Karpas-422 (cell line): Measurements from ENCODE around the gene ZNF513. TPM values are rescaled to one million over a fixed set of nuclear protein-coding genes. Genes with fewer than 3 reads are reported as not detected.
"Not testable (repeated sequence)": the region's sequence is repeated elsewhere in the genome, so short reads cannot be mapped to it uniquely, and the experiment has no call there.

Experiments used
- DNase-seq: peaks from one replicate; pipeline ENCODE4 v3.0.0-alpha.2; 2015
- H2AFZ ChIP-seq: fragments of 200-600 bp; sonication (generic); 2 replicates; pipeline ENCODE4 v1.6.1; 2014; ENCODE audit warnings: antibody characterized with exemption, low read length, mixed read lengths
- H3K27ac ChIP-seq: fragments of 200-600 bp; sonication (generic); 2 replicates; pipeline ENCODE4 v1.5.1; 2014; ENCODE audit warnings: mild to moderate bottlenecking, low read length, moderate library complexity
- H3K27me3 ChIP-seq: fragments of 200-600 bp; sonication (generic); 2 replicates; pipeline ENCODE4 v1.6.1; 2014; ENCODE audit warnings: low read length, mixed read lengths
- H3K36me3 ChIP-seq: fragments of 200-600 bp; sonication (generic); 2 replicates; pipeline ENCODE4 v1.6.1; 2014; ENCODE audit warnings: low read length, mixed read lengths; ENCODE audit not compliant: insufficient read depth
- H3K4me1 ChIP-seq: fragments of 200-600 bp; sonication (generic); 2 replicates; pipeline ENCODE4 v1.6.1; 2014; ENCODE audit warnings: mild to moderate bottlenecking, low read length, mixed read lengths
- H3K4me2 ChIP-seq: fragments of 200-600 bp; sonication (generic); 2 replicates; pipeline ENCODE4 v1.6.1; 2014; ENCODE audit warnings: low read length, low read depth, mild to moderate bottlenecking; ENCODE audit not compliant: poor library complexity, severe bottlenecking
- H3K4me3 ChIP-seq: fragments of 200-600 bp; sonication (generic); 2 replicates; pipeline ENCODE4 v1.5.1; 2014; ENCODE audit warnings: mild to moderate bottlenecking, antibody characterized with exemption, low read length, mixed read lengths
- H3K79me2 ChIP-seq: fragments of 200-600 bp; sonication (generic); 2 replicates; pipeline ENCODE4 v1.6.1; 2014; ENCODE audit warnings: mild to moderate bottlenecking, low read length, mixed read lengths
- H3K9ac ChIP-seq: fragments of 200-600 bp; sonication (generic); 2 replicates; pipeline ENCODE4 v1.6.0; 2014; ENCODE audit warnings: low read length
- H3K9me2 ChIP-seq: fragments of 200-600 bp; sonication (generic), shearing (Covaris generic); replicated peaks from 2 replicates; pipeline ENCODE4 v1.6.0; 2014; ENCODE audit warnings: mild to moderate bottlenecking, low read length, moderate library complexity; ENCODE audit not compliant: insufficient read depth
- H3K9me3 ChIP-seq: fragments of 300-700, 200-600 bp; sonication (generic); 2 replicates; pipeline ENCODE4 v1.6.1; 2014; ENCODE audit warnings: low read length, mixed read lengths
- H4K20me1 ChIP-seq: fragments of 200-600 bp; sonication (generic); 2 replicates; pipeline ENCODE4 v1.6.1; 2014; ENCODE audit warnings: mild to moderate bottlenecking, antibody characterized with exemption, low read length, low read depth; ENCODE audit not compliant: insufficient read depth
- total RNA-seq: library from RNA; depleted of rRNA; stranded (reverse); fragments of >200 nt; shearing (Covaris generic); gene quantifications from 2 replicates; pipeline ENCODE4 v1.2.3, GENCODE V29; 2014; ENCODE audit warnings: low replicate concordance

The ZNF513 gene
- total RNA-seq, 1 experiment from 2014 or later: 7.0 TPM

GRCh38 chr2:27354597-27354927, 26.0 kb downstream of the ZNF513 start:
- Histone ChIP-seq H3K4me2 (peak overlapping the region; percentile 99), H4K20me1 (no peaks in the 10 kb centered on the region), H3K79me2 (peaks cover 86% of the 10 kb centered on the region), H3K36me3 (peaks cover 9% of the 10 kb centered on the region), H3K4me1 (peaks cover 59% of the 10 kb centered on the region), H3K9me2 (no peaks in the 10 kb centered on the region), H3K9me3 (no peaks in the 10 kb centered on the region), H3K27ac (no peak overlapping the region), H3K4me3 (no peak overlapping the region), H3K9ac (no peak overlapping the region), H2AFZ (no peak overlapping the region), H3K27me3 (no peaks in the 10 kb centered on the region)
- no peak for DNase-seq

GRCh38 chr2:27353762-27354596, 26.6 kb downstream of the ZNF513 start:
- Histone ChIP-seq H3K4me3 (no peak overlapping the region), H3K4me1 (peaks cover 59% of the 10 kb centered on the region), H3K27ac (no peak overlapping the region; the same call in 1 of the 2 replicates), H3K9ac (no peak overlapping the region), H3K4me2 (peak overlapping the region; percentile 99), H2AFZ (no peak overlapping the region), H3K9me2 (no peaks in the 10 kb centered on the region), H4K20me1 (no peaks in the 10 kb centered on the region), H3K36me3 (peaks cover 9% of the 10 kb centered on the region), H3K9me3 (no peaks in the 10 kb centered on the region), H3K27me3 (no peaks in the 10 kb centered on the region), H3K79me2 (peaks cover 91% of the 10 kb centered on the region)
- DNase-seq: no peak

- not testable (repeated sequence) for H3K27ac ChIP-seq, H3K36me3 ChIP-seq, H3K9me2 ChIP-seq, H3K9ac ChIP-seq, DNase-seq, H4K20me1 ChIP-seq, H3K27me3 ChIP-seq, H3K4me2 ChIP-seq, H2AFZ ChIP-seq, H3K4me3 ChIP-seq, H3K9me3 ChIP-seq
- Histone ChIP-seq H3K79me2 (peaks cover 91% of the 10 kb centered on the region), H3K4me1 (peaks cover 59% of the 10 kb centered on the region)
Observed at GRCh38 chr2:27353386-27353761, 27.2 kb downstream of the ZNF513 start.

- no peak overlapping the region for H2AFZ ChIP-seq
- H3K4me1 ChIP-seq: peaks cover 51% of the 10 kb centered on the region
- H3K79me2 ChIP-seq: peaks cover 91% of the 10 kb centered on the region
- H3K27ac ChIP-seq: peak overlapping the region; percentile 45
- H3K9me3 ChIP-seq: no peaks in the 10 kb centered on the region
- peak overlapping the region; percentile 39 for H3K9ac ChIP-seq
- no peaks in the 10 kb centered on the region for H3K9me2 ChIP-seq
- no peaks in the 10 kb centered on the region for H3K27me3 ChIP-seq
- H3K4me3 ChIP-seq: no peak overlapping the region
- DNase-seq: no peak
- no peaks in the 10 kb centered on the region; the same call in 1 of the 2 replicates for H4K20me1 ChIP-seq
- no peaks in the 10 kb centered on the region; the same call in none of the 2 replicates for H3K36me3 ChIP-seq
- peak overlapping the region; percentile 11 for H3K4me2 ChIP-seq
Observed at GRCh38 chr2:27351802-27352598, 28.5 kb downstream of the ZNF513 start.

- Histone ChIP-seq H3K9me3 (no peaks in the 10 kb centered on the region), H2AFZ (no peak overlapping the region), H3K9me2 (no peaks in the 10 kb centered on the region), H3K36me3 (no peaks in the 10 kb centered on the region; the same call in none of the 2 replicates), H3K4me2 (peak overlapping the region; percentile 47), H4K20me1 (no peaks in the 10 kb centered on the region; the same call in 1 of the 2 replicates), H3K27ac (peak overlapping the region; percentile 37), H3K9ac (peak overlapping the region; percentile 15; the same call in 1 of the 2 replicates), H3K4me1 (peaks cover 46% of the 10 kb centered on the region), H3K4me3 (no peak overlapping the region), H3K79me2 (peaks cover 93% of the 10 kb centered on the region), H3K27me3 (no peaks in the 10 kb centered on the region)
- DNase-seq: peak; percentile 61
Observed at GRCh38 chr2:27350106-27350693, 30.3 kb downstream of the ZNF513 start.

GRCh38 chr2:27347641-27348040, 32.9 kb downstream of the ZNF513 start:
- H3K27ac ChIP-seq: no peak overlapping the region
- no peaks in the 10 kb centered on the region for H3K9me3 ChIP-seq
- H3K9ac ChIP-seq: no peak overlapping the region
- no peak for DNase-seq
- no peak overlapping the region for H3K4me2 ChIP-seq
- H3K36me3 ChIP-seq: peaks cover 9% of the 10 kb centered on the region
- H3K4me1 ChIP-seq: peaks cover 28% of the 10 kb centered on the region
- H2AFZ ChIP-seq: no peak overlapping the region
- H3K79me2 ChIP-seq: peaks cover 91% of the 10 kb centered on the region
- no peaks in the 10 kb centered on the region for H3K9me2 ChIP-seq
- H3K27me3 ChIP-seq: no peaks in the 10 kb centered on the region
- no peak overlapping the region for H3K4me3 ChIP-seq
- no peaks in the 10 kb centered on the region; the same call in 1 of the 2 replicates for H4K20me1 ChIP-seq

- no peaks in the 10 kb centered on the region for H3K9me2 ChIP-seq
- H3K4me2 ChIP-seq: no peak overlapping the region
- H4K20me1 ChIP-seq: no peaks in the 10 kb centered on the region
- no peaks in the 10 kb centered on the region for H3K79me2 ChIP-seq
- no peak for DNase-seq
- H3K36me3 ChIP-seq: peaks cover 34% of the 10 kb centered on the region
- H3K27ac ChIP-seq: no peak overlapping the region
- no peaks in the 10 kb centered on the region for H3K27me3 ChIP-seq
- no peaks in the 10 kb centered on the region for H3K4me1 ChIP-seq
- H3K9me3 ChIP-seq: no peaks in the 10 kb centered on the region
- no peak overlapping the region for H3K4me3 ChIP-seq
- H3K9ac ChIP-seq: no peak overlapping the region
- H2AFZ ChIP-seq: no peak overlapping the region
Observed at GRCh38 chr2:27336173-27336572, 44.4 kb downstream of the ZNF513 start.

- Histone ChIP-seq H3K4me3 (no peak overlapping the region), H3K4me1 (no peaks in the 10 kb centered on the region), H3K79me2 (no peaks in the 10 kb centered on the region), H3K4me2 (no peak overlapping the region), H3K27ac (no peak overlapping the region), H3K9ac (no peak overlapping the region), H3K9me2 (no peaks in the 10 kb centered on the region), H3K36me3 (peaks cover 38% of the 10 kb centered on the region), H3K9me3 (no peaks in the 10 kb centered on the region), H3K27me3 (no peaks in the 10 kb centered on the region), H2AFZ (no peak overlapping the region), H4K20me1 (no peaks in the 10 kb centered on the region)
- DNase-seq: no peak
Observed at GRCh38 chr2:27335311-27335710, 45.2 kb downstream of the ZNF513 start.
